Dedifferentiated amniotic fluid mesenchymal stem cell (primary cell): ENCODE measurements around the gene TMEM132D.
"Not testable (repeated sequence)": the region's sequence is repeated elsewhere in the genome, so short reads cannot be mapped to it uniquely, and the experiment has no call there.

ENCODE experiments used
- DNase-seq: peaks from one replicate; pipeline ENCODE4 v3.0.0-alpha.2; 2016; ENCODE audit errors: extremely low spot score

Gene TMEM132D

GRCh38 chr12:129903956-129904829 lies at the start of gene TMEM132D:
TMEM132D (minus strand) TSS chr12:129904025.
- peak; percentile 22 for DNase-seq

GRCh38 chr12:129949651-129950050 lies 45.8 kb upstream of the TMEM132D start:
- DNase-seq = no peak

- no peak for DNase-seq
Measured at GRCh38 chr12:129941618-129942017, 37.8 kb upstream of the TMEM132D start.

GRCh38 chr12:129938089-129938488 lies 34.3 kb upstream of the TMEM132D start:
- DNase-seq = no peak

GRCh38 chr12:129937426-129937825 lies 33.6 kb upstream of the TMEM132D start:
- DNase-seq = no peak

- DNase-seq = no peak
Measured at GRCh38 chr12:129928643-129929042, 24.8 kb upstream of the TMEM132D start.

GRCh38 chr12:129927316-129927900 lies 23.6 kb upstream of the TMEM132D start:
- peak; percentile 94 for DNase-seq

GRCh38 chr12:129911428-129912049 lies 7.7 kb upstream of the TMEM132D start:
- DNase-seq = peak; percentile 69

GRCh38 chr12:129909051-129910020 lies 5.5 kb upstream of the TMEM132D start:
- DNase-seq = no peak

GRCh38 chr12:129903092-129903945 lies 506 bp downstream of the TMEM132D start:
- DNase-seq = no peak

- no peak for DNase-seq
Measured at GRCh38 chr12:129902371-129903091, 1.3 kb downstream of the TMEM132D start.

- no peak for DNase-seq
Measured at GRCh38 chr12:129901254-129901653, 2.6 kb downstream of the TMEM132D start.

GRCh38 chr12:129900306-129900705 lies 3.5 kb downstream of the TMEM132D start:
- no peak for DNase-seq

GRCh38 chr12:129899045-129899444 lies 4.8 kb downstream of the TMEM132D start:
- DNase-seq = not testable (repeated sequence)

GRCh38 chr12:129893691-129894090 lies 10.1 kb downstream of the TMEM132D start:
- DNase-seq = no peak

GRCh38 chr12:129887101-129887500 lies 16.7 kb downstream of the TMEM132D start:
- DNase-seq = peak; percentile 21

- no peak for DNase-seq
Measured at GRCh38 chr12:129886541-129886940, 17.3 kb downstream of the TMEM132D start.

GRCh38 chr12:129885287-129885686 lies 18.5 kb downstream of the TMEM132D start:
- no peak for DNase-seq

- DNase-seq = no peak
Measured at GRCh38 chr12:129877411-129877810, 26.4 kb downstream of the TMEM132D start.

GRCh38 chr12:129873833-129874208 lies 30.0 kb downstream of the TMEM132D start:
- DNase-seq = no peak
